ENCODE measurements around the gene DNLZ.
"Not testable (repeated sequence)": the region's sequence is repeated elsewhere in the genome, so short reads cannot be mapped to it uniquely, and the experiment has no call there.

Gene DNLZ

GRCh38 chr9:136331030-136331429 is 32.5 kb downstream of the DNLZ start:
- no peak for DNase-seq (ENCODE audit: low read depth in 2 of 2)

GRCh38 chr9:136330406-136330990 is 33.0 kb downstream of the DNLZ start:
- no peak for DNase-seq (ENCODE audit: low read depth in 2 of 2)

- no peak for DNase-seq (ENCODE audit: low read depth in 2 of 2)
Observed at GRCh38 chr9:136329636-136330405, 33.7 kb downstream of the DNLZ start.

DNA sequence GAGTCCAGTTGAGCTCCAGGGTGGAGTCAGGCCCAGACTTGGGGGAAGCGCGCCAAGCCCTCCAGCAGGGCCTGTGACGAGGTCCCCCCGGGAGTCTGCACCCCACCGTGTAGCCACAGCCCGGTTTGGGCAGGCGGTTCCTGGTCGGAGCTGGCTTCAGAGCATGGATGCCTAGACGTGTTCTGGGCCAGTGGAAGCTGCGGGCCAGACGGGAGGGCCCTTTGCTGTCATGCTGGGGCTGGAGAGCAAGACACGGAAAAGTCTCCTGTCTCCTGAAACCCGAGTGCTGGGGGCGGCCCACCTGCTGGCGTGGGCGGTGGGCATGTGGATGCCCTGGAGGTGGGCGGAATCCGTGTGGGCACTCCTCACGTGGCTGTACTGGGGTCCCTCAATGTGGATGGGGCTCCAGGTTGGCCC is 34.3 kb downstream of the DNLZ start:
- DNase-seq (ENCODE audit: low read depth in 2 of 2) = no peak

- no peak for DNase-seq (ENCODE audit: low read depth in 2 of 2)
Observed at GRCh38 chr9:136328622-136329041, 34.9 kb downstream of the DNLZ start.

DNA sequence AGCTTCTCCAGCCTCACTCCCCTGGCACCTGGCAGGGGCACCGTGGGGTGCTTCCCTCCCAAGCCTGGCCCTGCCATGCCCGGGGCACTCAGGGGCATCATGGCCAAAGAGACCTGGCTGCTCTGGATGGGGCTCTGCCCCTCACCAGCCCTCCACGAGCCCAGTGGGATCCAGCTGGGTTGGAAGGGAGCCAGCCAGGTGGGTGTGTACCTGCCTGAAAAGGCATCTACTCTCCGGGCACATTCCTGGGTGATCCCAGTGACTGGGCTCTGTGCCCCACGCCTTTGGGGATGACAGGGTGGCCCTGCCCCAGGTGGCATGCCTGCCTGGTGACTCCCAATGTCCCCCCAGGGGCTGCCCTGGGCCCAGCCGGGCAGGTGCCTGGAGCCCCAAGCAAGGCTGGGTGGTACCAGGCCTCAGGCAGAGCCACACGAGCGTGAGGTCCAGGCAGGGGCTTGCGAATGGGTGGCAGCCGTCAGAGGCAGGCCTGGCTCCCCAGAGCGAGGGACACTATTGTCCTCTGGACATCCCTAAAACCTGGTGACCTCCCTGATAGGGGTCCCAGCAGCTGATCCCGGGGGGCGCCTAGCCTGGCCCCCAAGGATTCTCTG is 35.4 kb downstream of the DNLZ start:
- DNase-seq (ENCODE audit: low read depth in 2 of 2) = no peak

- peak in 1 of 2 donors; percentile 30 for DNase-seq (ENCODE audit: low read depth in 2 of 2)
Observed at GRCh38 chr9:136327304-136327974, 36.1 kb downstream of the DNLZ start, which contains the start of gene GPSM1. Gene GPSM1 (plus strand): TSS chr9:136327539. CDS start chr9:136327696, 157 bp downstream.

DNA sequence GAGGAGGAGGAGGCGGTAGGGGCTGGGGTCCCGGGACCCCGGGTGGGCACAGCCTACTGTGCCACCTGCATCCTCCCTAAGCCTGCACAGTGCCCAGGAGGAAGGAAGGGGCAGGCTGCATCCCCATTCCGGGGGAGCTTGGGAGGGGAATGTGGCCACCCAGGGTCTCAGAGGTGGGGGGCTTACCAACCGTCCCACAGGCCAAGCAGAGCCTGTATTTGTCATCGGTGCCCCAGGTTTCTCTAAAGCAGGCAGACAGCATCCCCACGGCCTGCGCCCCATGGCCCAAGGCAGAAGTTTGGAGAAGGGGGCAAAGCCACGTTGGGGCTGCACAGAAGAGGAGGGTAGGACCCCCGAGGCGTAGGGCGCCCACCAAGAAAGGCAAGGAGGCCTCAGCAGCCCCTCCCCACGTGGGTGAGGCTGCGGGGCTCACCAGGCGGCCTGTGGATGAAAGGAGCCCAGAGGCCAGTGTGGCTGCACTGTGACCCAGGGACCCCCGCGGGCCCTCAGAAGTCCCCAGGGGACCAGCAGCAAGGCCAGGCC is 36.7 kb downstream of the DNLZ start:
- no peak for DNase-seq (ENCODE audit: low read depth in 2 of 2)

GRCh38 chr9:136326061-136326760 is 37.3 kb downstream of the DNLZ start:
- no peak for DNase-seq (ENCODE audit: low read depth in 2 of 2)

- no peak for DNase-seq (ENCODE audit: low read depth in 2 of 2)
Observed at GRCh38 chr9:136325358-136325757, 38.2 kb downstream of the DNLZ start.

GRCh38 chr9:136324501-136325300 is 38.8 kb downstream of the DNLZ start:
- DNase-seq (ENCODE audit: low read depth in 2 of 2) = no peak

DNA sequence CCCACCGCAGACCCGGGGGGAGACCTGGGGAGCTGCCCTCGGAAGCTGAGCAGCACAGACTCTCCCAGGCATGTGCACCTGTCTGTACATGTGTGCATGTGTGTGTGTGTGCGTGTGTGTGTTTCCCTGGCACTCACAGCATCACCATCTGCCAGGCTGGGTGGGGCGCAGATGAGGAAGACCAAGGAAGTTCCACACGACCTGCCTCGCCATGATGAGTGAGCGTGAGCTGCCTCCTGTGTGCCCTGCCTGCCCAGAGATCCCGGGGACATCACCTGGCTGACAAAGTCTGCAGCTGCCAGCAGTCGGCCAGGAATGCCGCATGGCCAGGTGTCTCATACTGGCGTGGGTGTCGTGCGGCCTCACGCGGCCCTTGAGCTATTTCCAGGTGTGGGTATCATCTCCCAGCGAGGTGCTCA is 40.2 kb downstream of the DNLZ start:
- DNase-seq (ENCODE audit: low read depth in 2 of 2) = no peak

DNA sequence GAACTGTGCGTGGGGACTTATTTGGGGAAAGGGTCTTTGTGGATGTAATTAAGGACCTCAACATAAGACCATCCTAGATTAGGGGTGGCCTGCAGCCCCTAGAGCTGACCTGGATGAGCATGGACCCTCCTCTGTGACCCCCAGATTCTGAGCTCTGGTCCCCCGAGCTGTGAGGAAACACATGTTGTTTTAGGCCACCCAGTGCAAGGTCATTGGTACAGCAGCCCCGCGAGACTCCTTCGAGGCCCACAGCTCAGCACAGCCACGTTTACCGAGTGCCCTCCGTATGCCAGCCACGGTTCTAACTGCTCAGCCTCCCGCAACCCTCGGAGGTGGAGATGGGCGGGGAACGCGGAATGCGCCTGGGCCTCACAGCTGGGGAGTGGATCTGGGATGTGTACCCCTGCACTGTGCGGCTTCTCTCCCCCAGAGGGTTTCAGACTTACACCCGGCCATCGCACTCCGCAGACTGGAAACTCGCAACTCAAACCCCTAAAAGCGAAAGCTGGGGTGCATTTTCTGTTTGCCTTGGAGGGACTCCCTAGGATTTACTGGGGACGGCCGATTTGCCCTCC is 40.7 kb downstream of the DNLZ start:
- no peak for DNase-seq (ENCODE audit: low read depth in 2 of 2)

- no peak for DNase-seq (ENCODE audit: low read depth in 2 of 2)
Observed at GRCh38 chr9:136321561-136321960, 42.0 kb downstream of the DNLZ start.

GRCh38 chr9:136320972-136321371 is 42.6 kb downstream of the DNLZ start:
- DNase-seq (ENCODE audit: low read depth in 2 of 2) = not testable (repeated sequence)

DNA sequence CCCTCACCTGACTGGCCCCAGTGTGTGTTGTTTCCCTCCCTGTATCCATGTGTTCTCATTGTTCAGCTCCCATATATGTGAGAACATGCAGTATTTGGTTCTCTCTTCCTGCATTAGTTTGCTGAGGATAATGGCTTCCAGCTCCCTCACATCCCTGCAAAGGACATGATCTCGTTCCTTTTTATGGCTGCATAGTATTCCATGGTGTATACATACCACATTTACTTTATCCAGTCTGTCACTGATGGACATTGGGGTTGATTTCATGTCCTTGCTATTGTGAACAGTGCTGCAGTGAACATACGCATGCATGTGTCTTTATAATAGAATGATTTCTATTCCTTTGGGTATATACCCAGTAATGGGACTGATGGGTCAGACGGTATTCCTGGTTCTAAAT is 43.6 kb downstream of the DNLZ start:
- DNase-seq (ENCODE audit: low read depth in 2 of 2) = not testable (repeated sequence)

GRCh38 chr9:136319244-136319643 is 44.3 kb downstream of the DNLZ start:
- not testable (repeated sequence) for DNase-seq (ENCODE audit: low read depth in 2 of 2)

DNA sequence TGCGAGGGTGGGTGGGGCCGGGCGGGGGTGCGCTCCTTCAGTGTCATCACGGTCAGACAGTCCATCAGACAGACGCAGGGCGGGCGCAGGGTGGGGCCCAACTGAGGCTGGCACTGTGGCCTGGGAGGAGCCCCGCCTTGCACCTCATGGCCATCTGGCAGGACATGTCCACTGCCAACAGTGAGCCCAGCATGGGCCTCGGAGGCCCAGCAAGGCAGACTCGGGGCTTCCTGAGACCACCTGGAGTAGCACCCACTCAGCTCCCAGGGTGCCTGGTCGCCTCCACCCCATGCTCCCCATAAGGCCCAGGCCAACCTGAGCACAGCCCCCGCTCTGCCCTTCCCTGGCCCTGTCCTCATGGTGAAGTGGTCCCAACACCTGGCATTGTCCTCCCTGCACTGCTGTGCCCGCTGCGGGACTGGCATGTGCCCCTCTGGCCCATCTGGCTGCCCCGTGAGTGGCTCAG is 44.7 kb downstream of the DNLZ start:
- no peak for DNase-seq (ENCODE audit: low read depth in 2 of 2)

GRCh38 chr9:136318111-136318775 is 45.3 kb downstream of the DNLZ start:
- DNase-seq (ENCODE audit: low read depth in 2 of 2) = no peak

DNA sequence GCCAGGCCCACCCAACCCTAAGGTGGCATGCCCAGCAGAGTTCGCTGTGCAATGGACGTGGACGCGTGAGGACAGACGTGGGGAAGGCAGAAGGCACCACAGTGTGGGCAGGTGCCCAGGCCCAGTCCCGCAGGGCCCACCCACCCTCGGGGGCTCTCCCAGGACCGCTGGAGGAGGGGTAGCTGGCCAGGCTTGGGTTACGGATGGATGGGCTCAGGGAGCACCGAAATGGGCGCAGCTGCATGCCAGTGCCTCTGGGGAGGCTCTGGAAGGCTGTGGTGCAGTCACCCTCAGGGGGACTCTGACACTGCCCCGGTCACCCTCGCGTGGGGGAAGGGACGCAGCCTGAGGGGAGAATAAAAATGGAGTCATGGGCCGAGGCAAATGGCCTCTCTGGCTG is 45.8 kb downstream of the DNLZ start:
- DNase-seq (ENCODE audit: low read depth in 2 of 2) = no peak
